HG03175 (cell line): ENCODE results near the gene SSR1.
"Not testable (repeated sequence)": the region's sequence is repeated elsewhere in the genome, so short reads cannot be mapped to it uniquely, and the experiment has no call there.

Source experiments
- ATAC-seq: cut with Tn5 transposase; IDR thresholded peaks from one replicate; pipeline ENCODE4 v1.9.1; 2021; ENCODE audit warnings: mild to moderate bottlenecking, moderate library complexity; ENCODE audit not compliant: unreplicated experiment

Gene SSR1

GRCh38 chr6:7312616-7313504 is at the start of gene SSR1:
Gene SSR1, minus strand, starts transcription at chr6:7313199. Its CDS starts 79 bp downstream, at chr6:7313120.
- peak; percentile 98 for ATAC-seq

- not testable (repeated sequence) for ATAC-seq
Observed at GRCh38 chr6:7351916-7352315, 38.9 kb upstream of the SSR1 start.

GRCh38 chr6:7350591-7350990 is 37.6 kb upstream of the SSR1 start:
- not testable (repeated sequence) for ATAC-seq

DNA sequence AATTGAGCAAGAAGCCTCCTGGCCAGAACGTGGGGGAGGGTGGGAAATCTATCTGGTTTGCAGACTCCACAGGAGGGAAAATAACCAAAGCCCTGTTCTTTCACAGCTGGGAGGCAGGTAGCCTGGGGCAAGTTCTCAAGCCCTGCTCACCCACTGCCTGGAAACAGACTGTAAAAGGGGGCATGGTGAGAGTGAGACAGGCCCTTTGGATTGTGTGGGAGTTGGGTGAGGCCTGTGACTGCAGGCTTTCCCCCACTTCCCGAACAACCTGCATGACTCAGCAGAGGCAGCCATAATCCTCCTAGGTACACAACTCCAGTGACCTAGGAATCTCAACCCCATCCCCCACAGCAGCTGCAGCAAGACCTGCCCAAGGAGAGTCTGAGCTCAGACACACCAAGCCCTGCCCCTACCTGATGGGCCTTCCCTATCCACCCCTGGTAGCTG is 34.6 kb upstream of the SSR1 start:
- not testable (repeated sequence) for ATAC-seq

- not testable (repeated sequence) for ATAC-seq
Observed at GRCh38 chr6:7344773-7345450, 31.9 kb upstream of the SSR1 start.

GRCh38 chr6:7343546-7344475 is 30.8 kb upstream of the SSR1 start:
- no peak for ATAC-seq

GRCh38 chr6:7341989-7342742 is 29.2 kb upstream of the SSR1 start:
- ATAC-seq: peak; percentile 88

DNA sequence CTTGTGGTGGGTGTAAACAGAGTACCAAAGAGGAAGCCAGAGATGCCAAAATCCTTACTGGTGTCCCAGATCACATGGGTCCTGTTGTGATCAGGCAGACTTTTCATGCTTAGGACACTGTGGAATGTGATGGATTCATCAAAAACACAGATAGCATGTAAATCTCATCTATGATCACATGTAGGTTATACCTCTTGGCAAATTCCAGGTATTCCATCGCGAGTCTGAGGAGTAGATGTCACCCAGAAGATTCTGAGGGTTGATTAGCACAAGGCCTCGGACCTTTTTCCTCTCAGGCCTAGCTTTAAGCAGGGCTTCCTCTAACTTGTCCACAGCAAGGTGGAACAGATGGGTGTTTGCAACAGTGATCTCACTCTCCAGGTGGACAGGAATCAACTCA is 28.3 kb upstream of the SSR1 start:
- no peak for ATAC-seq

DNA sequence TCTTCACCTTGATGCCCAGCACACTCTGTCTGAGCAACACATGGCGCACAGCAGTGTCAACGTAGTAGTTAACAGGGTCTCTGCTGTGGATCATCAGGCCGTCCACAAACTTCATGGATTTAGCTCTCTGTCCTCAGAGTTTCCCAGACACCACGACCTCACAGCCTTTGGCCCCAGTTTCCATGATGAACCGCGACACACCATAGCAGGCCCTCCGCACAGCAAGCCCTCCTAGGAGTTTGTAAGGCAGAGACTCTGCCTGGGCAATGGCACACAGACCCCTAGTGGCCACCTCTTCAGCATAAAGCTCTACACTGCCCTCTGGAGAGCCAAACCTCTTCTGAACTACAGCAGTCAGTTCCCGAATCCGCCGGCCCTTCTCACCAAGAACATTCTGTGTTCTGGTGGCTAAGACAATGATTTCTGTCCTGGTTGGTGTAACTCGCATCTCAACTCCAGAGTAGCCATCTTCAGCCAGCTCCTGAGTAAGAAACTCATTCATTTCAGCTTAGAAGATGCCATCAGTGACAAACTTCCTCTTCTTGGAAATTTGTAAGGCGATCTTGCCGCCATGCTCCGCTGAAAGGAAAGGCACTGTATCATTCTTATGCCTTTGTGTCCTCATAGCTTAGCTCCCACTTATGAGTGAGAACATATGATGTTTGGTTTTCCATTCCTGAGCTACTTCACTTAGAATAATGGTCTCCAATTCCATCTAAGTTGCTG is 26.2 kb upstream of the SSR1 start:
- ATAC-seq: not testable (repeated sequence)

- no peak for ATAC-seq
Observed at GRCh38 chr6:7338031-7338430, 25.0 kb upstream of the SSR1 start.

- no peak for ATAC-seq
Observed at GRCh38 chr6:7335519-7335918, 22.5 kb upstream of the SSR1 start.

- no peak for ATAC-seq
Observed at GRCh38 chr6:7334685-7335084, 21.7 kb upstream of the SSR1 start.

DNA sequence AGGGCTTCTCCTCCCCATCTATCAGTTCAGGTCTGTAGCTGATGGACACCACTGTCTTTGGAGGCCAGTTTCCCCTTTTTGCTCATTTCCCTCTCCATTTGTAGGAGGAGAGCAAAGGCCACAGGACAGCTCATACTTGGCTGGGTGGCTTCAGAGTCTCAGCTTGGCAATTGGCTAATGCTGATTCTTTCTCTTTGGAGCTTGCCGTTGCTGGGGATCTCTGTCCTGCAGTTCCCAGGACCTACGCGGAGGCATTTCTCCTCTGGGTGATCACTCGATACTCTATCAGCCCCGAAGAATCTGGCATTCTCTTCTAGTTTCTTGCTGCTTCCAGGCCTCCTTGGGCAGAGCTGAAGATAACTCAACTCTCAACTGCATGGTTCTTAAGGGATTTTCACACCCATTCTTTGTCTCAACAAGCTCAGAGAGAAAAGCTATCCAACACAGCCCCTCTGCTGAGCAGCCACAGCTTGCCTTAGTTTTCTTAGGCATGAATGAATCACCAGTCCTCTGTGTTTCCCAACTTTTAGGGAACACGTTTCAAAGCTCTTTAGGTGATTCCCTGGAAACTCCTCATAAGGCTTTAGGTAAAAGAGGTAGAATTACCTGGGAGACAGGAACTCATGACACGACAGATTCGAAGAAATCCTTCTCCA is 19.2 kb upstream of the SSR1 start:
- ATAC-seq: no peak

- no peak for ATAC-seq
Observed at GRCh38 chr6:7331452-7331851, 18.5 kb upstream of the SSR1 start.

GRCh38 chr6:7328243-7328642 is 15.2 kb upstream of the SSR1 start:
- no peak for ATAC-seq

DNA sequence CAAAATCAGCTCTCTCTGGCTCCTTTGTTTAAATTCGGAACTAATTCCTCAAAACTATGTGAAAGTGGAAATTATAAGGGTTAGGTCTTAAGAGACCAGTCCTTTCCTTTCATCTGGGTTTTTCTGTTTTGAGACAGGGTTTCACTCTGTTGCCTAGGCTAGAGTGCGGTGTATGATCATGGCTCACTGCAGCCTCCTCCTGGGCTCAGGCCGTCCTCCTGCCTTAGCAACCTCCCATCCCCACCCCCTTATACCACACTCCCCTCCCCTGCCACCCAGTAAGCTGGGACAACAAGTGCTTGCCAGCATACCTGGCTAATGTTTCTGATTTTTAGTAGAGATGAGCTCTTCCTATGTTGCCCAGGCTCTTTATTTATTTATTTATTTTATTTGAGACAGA is 12.8 kb upstream of the SSR1 start:
- ATAC-seq: no peak

DNA sequence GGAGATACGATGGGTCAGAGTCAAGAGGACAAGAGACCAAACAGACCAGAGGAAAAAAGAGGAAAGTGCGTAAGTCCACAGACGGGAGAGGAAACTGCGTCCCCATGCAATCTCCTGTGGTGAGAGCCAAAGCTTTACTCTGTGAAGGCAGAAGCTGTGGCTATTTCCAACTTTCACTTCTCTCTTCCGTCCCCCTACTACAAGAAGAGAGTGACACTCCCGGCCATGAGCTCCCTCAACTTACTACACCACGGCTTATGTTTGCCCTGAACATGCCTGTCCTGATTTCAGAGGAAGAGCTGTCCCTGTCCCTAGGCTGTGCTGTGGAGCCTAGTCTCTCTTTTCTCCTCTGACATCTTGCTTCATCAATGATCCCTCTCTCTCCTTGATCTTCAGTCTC is 11.5 kb upstream of the SSR1 start:
- peak; percentile 85 for ATAC-seq

GRCh38 chr6:7323074-7323473 is 10.1 kb upstream of the SSR1 start:
- no peak for ATAC-seq

DNA sequence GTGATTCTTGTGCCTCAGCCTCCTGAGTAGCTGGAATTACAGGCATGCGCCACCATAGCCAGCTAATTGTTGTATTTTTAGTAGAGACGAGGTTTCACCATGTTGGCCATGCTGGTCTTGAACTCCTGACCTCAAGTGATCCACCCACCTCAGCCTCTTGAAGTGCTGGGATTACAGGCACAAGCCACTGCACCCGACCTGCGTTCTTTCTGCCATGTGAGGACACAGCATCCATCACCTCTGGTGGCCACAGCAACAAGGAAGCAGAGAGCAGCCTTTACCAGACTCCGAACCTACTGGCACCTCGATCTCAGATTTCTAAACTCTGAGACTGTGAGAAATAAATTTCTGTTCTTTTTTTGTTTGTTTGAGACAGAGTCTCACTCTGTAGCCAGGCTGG is 8.9 kb upstream of the SSR1 start:
- ATAC-seq: not testable (repeated sequence)
